GM04504 (cell line): ENCODE measurements around the gene RAD51B.

Source experiments
- DNase-seq: peaks from one replicate; pipeline ENCODE4 v3.0.0-alpha.2; 2012; ENCODE audit warnings: low read depth

The RAD51B gene

GRCh38 chr14:68708343-68708742 is 888.8 kb downstream of the RAD51B start:
- no peak for DNase-seq

GRCh38 chr14:68709007-68709406 is 889.4 kb downstream of the RAD51B start:
- no peak for DNase-seq

DNA sequence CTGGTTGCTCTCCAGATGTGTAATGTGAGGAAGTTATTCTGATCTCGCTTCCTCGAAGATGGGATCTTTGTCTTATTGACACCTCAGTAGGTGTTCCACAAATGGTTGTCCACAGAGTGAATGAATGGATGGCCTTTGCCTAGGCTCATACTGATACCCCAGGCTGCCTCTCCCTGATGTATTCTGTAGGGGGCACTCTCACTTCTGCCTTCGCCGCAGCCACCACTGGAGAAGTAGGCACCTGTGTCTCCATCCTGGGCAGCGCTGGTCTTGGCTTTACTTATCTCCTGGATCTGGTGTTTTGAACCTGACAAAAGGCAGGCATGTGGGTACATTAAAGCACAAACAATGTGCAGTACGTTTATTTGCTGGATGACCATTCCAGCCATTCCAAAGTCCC is 891.2 kb downstream of the RAD51B start:
- no peak for DNase-seq

- no peak for DNase-seq
Observed at GRCh38 chr14:68711561-68712309, 892.2 kb downstream of the RAD51B start.

GRCh38 chr14:68712703-68713370 is 893.3 kb downstream of the RAD51B start:
- no peak for DNase-seq

DNA sequence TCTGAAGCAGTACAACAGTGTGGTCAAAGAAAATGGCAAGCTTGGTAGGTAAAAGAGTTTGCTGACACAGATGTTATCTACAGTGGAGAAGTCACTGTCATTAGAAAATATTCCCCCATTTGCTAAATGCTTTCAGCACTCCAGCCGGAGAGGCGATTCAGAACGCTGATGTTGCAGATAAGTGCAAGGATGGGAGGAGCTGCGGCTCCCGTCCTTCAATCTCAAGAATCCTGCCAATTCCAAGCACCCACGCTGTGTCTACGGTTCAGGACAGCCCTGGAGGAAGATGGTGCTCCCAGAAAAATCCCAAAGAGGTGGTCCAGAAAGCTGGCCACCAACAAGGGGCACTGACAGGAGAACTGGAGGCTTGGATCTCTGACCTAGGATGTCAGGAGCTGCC is 894.2 kb downstream of the RAD51B start:
- no peak for DNase-seq

DNA sequence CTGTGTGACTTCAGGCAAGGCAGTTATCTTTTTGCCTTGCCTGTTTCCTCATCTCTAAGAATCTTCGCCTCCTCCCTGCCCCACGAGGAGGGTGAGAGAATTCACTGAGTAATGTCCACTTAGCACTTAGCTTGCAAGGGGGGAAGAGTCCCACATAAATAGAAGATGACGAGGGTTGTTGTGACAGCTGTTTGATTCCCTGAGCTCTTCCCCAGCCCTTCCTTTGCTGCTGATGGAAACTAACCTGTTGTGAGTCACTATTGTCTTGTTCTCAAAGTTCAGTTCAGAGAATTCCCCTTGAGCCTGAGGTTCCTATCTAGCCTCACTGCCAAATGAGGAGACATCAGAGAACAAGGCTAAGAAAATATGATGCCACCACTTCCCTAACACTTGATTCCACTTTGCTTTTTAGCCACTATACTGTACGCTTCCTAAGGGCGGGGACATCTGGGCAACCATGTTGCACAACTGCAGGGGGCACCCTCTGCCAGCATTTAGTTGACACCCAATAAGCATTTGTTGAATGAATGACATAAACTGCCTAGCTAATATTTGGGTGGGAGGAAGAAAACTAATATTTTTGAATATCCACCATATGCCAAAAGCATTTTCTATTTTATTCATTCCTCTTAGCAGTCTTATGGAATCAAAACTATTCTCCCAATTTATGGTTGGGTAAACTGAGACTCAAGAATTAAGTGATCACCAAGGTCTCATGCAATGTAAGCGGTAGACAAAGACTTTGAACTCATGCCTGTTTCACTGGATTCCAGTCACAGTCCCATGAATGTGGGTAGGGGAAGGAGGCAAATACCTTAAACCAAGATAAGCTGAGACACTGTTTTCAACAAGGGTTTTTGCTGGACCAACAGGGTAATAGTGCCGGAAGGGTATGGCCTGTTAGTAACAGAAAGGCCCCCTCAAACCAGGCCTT is 895.7 kb downstream of the RAD51B start:
- peak; percentile 45 for DNase-seq

DNA sequence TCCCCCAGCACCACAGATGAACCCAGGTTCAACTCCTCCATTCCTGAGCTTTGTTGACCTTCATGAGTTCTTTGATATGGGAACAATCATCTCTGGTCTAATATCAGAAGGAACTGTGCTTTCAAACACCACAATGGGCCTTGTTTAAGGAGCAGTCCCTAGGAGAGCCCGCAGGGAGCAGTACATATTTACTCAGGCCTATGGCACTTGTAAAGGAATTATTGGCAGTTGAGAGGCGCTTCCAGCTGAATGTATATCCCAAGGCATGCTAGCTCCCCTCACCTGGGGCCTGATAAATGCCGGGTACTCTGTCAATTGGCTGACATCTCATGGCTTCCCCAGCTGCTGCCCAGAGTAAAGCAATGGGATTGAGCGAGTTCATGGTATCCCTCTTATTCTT is 897.1 kb downstream of the RAD51B start:
- DNase-seq, result no peak

DNA sequence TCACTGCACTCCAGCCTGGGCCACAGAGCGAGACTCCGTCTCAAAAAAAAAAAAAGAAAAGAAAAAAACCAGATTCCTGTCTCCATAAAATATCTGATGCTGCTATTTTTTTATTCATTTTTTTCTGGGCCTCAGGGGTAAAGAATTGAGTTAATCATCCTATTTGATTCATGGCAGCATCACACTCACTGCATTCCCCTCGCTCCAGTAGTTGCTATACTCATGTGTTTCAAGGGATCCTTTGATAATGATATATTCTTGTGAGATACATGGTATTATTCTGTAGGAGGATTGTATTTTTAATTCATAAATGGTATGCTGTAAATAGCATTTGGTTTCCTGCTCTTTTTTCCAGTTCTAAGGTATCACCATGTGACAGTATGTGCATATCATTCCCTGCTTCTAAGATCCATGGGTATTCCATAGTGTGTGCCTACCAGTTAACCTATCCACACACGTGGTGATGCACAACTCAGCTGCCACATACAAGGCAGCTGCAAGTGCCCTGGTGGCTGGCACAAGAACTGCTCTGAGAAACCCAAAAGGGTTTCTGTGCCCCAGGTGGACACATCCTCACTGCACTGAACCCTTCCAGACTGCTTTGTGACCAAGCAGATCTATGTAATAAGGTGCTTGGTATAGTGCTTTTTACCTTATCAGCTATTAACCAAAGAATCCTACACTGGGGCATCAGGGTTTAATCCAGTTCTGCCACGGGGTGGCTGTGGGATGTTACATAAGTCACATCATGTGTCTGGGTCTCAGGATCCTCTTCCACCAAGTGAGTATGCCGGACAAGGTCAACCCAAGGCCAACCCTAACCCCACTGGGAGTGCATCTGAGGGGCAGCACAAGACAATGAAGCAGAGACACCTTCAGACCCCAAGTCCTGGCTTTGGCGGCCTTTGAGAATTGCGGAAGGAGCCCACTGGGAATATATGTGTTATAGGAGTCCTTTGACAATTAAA is 898.7 kb downstream of the RAD51B start:
- no peak for DNase-seq

- no peak for DNase-seq
Observed at GRCh38 chr14:68719634-68720384, 900.2 kb downstream of the RAD51B start.

DNA sequence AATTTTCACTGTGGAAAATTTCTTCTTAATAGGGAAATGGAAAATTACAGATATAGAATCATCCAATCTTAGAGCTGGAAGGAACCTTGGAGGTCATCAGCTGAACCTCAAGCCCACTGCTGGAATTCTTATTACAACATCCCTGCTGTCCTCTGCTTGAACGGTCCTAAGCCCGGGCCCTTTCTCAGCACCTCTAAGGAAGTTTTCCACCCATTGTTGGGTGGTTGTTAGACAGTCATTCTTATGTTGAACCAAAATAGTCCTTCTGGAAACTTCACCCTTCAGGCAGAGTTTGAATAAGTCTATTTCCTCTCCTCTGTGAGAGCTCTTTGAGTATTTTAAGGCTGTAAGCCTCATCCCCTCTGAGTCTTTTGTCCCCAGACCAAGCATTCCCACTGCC is 902.6 kb downstream of the RAD51B start:
- DNase-seq, result no peak

GRCh38 chr14:68722968-68723566 is 903.5 kb downstream of the RAD51B start:
- no peak for DNase-seq

- DNase-seq, result no peak
Observed at GRCh38 chr14:68723808-68724268, 904.3 kb downstream of the RAD51B start.

DNA sequence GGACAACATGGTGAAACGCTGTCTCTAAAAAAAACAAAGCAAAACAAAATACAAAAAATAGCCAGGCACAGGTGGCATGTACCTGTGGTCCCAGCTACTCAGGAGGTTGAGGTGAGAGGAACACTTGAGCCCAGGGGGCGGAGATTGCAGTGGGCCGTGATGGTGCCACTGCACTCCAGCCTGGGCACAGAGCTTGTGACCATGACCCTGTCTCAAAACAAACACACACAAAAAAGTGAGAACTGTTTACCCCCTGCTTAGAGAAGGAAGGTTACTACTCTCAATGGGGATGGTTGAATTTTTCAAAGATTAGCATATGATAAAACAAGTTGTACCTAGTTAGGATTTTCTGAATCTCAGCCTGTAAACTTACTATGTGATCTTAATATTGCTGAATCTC is 905.3 kb downstream of the RAD51B start:
- DNase-seq, result no peak

DNA sequence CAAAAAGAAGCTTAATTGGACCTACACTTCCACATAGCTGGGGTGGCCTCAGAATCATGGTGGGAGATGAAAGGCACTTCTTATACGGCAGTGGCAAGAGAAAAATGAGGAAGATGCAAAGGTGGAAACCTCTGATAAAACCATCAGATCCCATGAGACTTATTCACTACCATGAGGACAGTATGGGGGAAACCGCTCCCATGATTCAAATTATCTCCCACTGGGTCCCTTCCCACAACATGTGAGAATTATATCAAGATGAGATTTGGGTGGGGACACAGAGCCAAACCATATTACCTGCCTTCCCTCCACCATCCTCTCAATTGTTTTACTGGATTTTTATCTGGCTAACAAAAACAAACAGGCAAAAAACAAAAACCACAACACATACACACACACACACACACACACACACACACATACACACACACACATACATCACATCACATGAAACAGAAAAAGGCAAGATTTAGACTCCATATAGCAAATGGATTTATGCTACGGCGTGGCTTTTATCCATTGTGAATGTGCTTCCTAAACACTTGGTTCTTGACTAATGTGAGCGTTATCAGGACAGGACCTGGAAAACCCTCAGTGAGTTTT is 906.6 kb downstream of the RAD51B start:
- DNase-seq, result no peak

- DNase-seq, result no peak
Observed at GRCh38 chr14:68727315-68728047, 907.9 kb downstream of the RAD51B start.

DNA sequence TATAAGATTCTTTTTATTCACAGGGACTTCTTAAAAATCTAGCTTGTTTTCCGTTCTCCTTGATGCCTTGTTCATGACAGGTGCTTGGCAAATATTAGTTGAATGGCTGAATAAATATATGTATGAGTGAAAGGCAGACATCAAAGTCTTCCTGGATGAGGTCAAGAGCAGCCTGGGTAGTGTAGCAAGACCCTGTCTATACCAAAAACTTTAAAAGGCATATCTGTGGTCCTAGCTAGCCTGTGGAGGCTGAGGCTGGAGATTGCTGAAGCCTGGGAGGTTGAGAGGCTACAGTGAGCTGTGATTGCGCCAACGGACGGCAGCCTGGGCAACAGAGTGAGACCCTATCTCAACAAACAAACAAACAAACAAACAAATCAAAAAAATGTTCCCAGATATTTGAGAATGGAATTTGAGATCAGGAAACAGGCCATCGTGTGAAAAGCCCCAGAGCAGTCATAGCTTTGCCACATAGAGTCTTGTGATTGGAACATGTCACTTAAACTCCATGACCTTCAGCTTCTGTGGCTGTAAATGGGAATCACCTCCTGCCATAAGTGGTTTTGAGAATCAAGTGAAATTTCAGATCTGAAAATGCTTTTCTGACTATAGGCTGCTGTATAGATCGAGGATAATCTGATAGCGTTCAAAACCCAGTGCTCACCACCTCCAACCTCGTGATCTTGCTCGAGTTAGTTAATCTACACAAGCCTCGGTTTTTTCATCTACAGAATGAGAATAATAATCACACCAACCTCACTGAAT is 908.9 kb downstream of the RAD51B start:
- DNase-seq, result no peak

GRCh38 chr14:68729556-68729955 is 910.0 kb downstream of the RAD51B start:
- no peak for DNase-seq
